NCI-H1092 treated with DMSO at 0.1 percent for 48 hours (cell line): ENCODE results near the gene PLB1.
"Not testable (repeated sequence)": the region's sequence is repeated elsewhere in the genome, so short reads cannot be mapped to it uniquely, and the experiment has no call there.

Experiments used
- DNase-seq: peaks from one replicate; lab custom pipeline; 2025; lab: John Stamatoyannopoulos, UW

PLB1 gene

GRCh38 chr2:28465148-28465885 lies 30.5 kb upstream of the PLB1 start:
- no peak for DNase-seq

GRCh38 chr2:28469304-28469703 lies 26.6 kb upstream of the PLB1 start:
- DNase-seq, result no peak

DNA sequence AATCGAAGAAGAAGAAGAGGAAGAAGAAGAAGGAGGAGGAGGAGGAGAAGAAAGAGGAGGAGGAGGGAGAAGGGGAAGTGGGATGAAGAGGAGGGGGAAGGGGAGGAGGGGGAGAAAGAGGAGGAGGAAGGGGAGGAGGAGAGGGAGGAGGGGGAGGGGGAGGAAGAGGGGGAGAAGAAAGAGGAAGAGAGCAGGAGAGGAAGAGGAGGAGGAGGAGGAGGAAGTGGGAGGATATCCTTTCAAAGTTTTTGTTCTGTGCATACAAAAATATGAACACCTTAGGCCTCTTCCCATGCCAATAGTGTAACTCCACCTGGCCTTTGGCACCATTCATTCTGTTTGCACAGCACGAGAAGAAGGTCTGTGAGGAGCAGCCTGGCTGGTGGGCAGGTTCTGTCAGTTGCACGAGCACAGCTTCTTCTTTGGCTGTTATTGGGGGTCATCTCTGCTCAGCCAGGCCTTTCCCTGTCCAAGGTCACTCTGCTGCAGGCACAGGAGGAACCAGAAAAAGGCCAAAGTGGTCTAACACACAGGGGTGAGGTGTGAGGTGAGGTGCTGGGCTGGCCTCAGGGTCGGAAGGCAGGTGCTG lies 25.8 kb upstream of the PLB1 start:
- no peak for DNase-seq

- no peak for DNase-seq
Measured at GRCh38 chr2:28470759-28471158, 25.1 kb upstream of the PLB1 start.

- DNase-seq, result no peak
Measured at GRCh38 chr2:28471214-28471613, 24.6 kb upstream of the PLB1 start.

GRCh38 chr2:28471701-28472236 lies 24.1 kb upstream of the PLB1 start:
- no peak for DNase-seq

DNA sequence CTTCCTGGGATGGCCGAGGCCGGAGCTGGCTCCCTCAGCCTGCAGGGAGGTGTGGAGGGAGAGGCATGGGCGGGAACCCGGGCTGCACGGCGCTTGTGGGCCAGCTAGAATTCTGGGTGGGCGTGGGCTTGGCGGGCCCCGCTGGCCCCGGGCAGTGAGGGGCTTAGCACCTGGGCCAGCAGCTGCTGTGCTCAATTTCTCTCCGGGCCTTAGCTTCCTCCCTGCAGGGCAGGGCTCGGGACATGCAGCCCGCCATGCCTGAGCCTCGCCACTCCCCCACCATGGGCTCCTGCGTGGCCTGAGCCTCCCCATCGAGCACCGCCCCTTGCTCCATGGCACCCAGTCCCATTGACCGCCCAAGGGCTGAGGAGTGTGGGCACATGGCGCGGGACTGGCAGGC lies 23.2 kb upstream of the PLB1 start:
- not testable (repeated sequence) for DNase-seq

- DNase-seq, result no peak
Measured at GRCh38 chr2:28475088-28475595, 20.7 kb upstream of the PLB1 start.

- no peak for DNase-seq
Measured at GRCh38 chr2:28477087-28477486, 18.8 kb upstream of the PLB1 start.

DNA sequence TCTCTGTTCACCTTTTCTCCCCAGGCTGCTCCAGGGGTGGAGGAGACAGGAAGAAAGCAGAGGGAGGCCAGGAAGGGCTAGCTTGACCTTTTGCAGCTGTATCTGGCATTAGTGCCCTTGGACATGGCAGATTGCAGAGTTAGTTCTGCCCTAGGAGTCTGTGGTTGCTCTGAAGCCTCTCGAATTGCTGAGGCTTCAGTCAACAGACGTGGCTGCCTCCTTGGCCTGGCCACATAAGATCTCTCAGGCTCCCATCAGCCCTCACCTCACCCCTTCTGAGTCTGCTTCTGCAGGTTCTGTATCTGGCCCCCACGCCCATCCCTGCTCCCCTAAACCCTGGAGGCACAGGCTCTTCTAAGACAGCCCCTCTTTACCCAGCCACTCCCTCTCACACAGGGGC lies 18.2 kb upstream of the PLB1 start:
- DNase-seq, result no peak

DNA sequence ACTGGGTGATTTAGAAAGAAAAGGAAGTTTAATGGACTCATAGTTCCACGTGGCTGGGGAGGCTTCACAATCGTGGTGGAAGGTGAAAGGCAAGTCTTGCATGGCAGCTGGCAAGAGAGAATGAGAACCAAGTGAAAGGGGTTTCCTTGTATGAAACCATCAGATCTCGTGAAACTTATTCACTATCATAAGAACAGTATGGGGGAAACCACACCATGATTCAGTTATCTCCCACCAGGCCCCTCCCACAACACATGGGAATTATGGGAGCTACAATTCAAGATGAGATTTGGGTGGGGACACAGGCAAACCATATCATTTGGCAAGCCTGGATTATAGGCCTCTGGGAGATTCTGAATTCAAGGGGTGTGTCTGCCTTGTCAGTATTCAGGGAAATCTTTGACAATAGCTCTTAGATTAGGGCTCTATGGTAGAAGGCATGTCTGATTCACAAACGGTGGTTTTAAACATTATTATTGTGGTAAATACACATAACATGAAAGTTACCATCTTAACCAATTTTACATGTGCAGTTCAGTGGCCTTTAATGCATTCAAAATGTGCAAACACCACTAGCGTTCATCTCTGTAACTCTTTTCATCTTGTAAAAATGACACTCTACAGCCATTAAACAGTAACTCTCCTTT lies 15.3 kb upstream of the PLB1 start:
- no peak for DNase-seq

GRCh38 chr2:28481905-28482304 lies 14.0 kb upstream of the PLB1 start:
- no peak for DNase-seq

- no peak for DNase-seq
Measured at GRCh38 chr2:28484835-28485234, 11.0 kb upstream of the PLB1 start.

DNA sequence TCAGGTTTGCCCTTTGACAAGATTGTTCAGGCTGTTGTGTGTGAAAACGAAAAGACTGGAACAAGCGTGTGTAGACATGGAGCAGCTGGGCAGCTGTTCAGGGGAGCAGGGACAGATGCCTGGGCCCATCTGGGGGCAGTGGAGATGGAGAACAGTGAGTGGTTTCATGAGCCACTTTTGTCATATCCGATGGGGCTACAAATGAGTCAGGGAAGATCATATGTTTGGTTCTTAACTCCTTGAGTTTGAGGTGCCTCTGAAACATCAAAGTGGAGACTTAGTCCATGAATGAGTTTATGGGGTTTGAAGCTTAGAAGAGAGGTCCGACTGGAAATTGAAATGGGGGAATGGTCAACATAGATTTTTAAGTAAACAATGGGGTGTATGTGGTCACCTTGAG lies 9.3 kb upstream of the PLB1 start:
- no peak for DNase-seq

DNA sequence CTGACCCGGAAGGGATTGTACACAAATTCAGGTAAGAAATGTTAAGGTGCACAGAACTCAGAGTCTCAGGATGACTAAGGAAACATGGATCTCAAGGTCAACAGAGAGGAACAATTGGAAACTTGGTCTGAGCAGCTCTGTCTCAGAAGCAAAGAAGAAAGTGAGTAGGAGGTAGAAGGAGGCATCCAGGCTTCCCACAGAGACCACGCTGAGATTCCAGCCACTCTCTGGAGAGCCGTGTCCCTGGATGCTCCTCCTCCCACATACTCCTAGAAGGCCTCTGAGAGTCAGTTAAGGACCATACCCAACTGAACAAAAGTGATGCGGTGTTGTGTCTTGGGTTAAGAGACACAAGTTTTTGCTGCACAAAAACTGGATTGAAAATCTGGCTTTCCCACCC lies 8.6 kb upstream of the PLB1 start:
- DNase-seq, result no peak

DNA sequence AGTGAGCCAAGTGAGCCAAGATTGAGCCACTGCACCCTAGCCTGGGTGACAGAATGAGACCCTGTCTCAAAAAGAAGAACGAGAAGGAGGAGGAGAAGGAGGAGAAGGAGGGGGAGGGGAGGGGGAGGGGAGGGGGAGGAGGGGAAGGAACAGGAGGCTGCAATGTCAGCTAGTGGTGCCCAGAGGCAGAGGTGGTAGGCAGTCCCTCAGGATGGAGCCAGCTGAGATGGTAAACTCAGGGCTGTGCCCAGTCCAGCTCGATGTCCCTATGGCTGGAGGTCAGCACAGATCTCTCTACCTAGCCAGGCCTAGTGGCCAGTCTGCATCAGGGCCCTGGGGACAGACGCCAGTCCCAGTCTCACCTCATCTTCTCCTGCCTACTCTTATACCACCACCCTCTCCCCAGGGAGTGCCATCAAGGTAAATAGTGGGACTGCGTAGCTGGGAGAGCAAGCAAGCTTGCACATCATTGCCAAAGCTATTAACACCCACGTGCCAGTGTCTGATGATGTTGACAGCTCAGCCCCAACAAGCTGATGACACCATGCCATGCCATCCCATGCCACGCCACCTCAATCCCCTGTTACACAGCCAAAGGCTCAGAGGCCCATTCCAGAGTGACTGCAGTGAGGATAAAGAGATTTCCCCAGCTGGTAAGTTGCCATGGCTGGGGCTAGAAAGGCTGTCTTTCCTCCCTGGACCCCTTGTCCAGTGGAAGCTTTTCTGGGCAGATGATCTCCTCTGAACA lies 7.6 kb upstream of the PLB1 start:
- no peak for DNase-seq

- DNase-seq, result no peak
Measured at GRCh38 chr2:28488858-28489575, 6.8 kb upstream of the PLB1 start.

- DNase-seq, result no peak
Measured at GRCh38 chr2:28490558-28490957, 5.3 kb upstream of the PLB1 start.

GRCh38 chr2:28492282-28492681 lies 3.6 kb upstream of the PLB1 start:
- DNase-seq, result no peak

- DNase-seq, result no peak
Measured at GRCh38 chr2:28493636-28494035, 2.2 kb upstream of the PLB1 start.

GRCh38 chr2:28496781-28497180 lies 921 bp downstream of the PLB1 start:
- no peak for DNase-seq

GRCh38 chr2:28497206-28497605 lies 1.3 kb downstream of the PLB1 start:
- DNase-seq, result no peak
